ENCODE data around the gene FKBP1B.

The FKBP1B gene

GRCh38 chr2:24016853-24017703 is 32.5 kb upstream of the FKBP1B start:
- H3K36me3 ChIP-seq (ENCODE audit: control insufficient read depth, insufficient read depth, low read length) = no peaks in the 10 kb centered on the region
- no peak overlapping the region for H3K27ac ChIP-seq (ENCODE audit: low read depth, low read length)
- H3K4me1 ChIP-seq (ENCODE audit: control insufficient read depth, insufficient read depth, low read length) = no peaks in the 10 kb centered on the region
- no peak overlapping the region for H3K9ac ChIP-seq (ENCODE audit: low read length)
- no peaks in the 10 kb centered on the region for H3K27me3 ChIP-seq (ENCODE audit: control insufficient read depth, insufficient read depth, low read length)
- no peak overlapping the region for H3K4me3 ChIP-seq (ENCODE audit: low read length)

- Histone ChIP-seq H3K27me3 (ENCODE audit: control insufficient read depth, insufficient read depth, low read length) (no peaks in the 10 kb centered on the region), H3K4me3 (ENCODE audit: low read length) (no peak overlapping the region), H3K36me3 (ENCODE audit: control insufficient read depth, insufficient read depth, low read length) (no peaks in the 10 kb centered on the region)
These were observed 31.8 kb upstream of the FKBP1B start for GRCh38 chr2:24017711-24018110.

GRCh38 chr2:24018241-24018640 is 31.3 kb upstream of the FKBP1B start:
- Histone ChIP-seq H3K4me3 (ENCODE audit: low read length) (no peak overlapping the region), H3K27ac (ENCODE audit: low read depth, low read length) (no peak overlapping the region), H3K9ac (ENCODE audit: low read length) (no peak overlapping the region), H3K4me1 (ENCODE audit: control insufficient read depth, insufficient read depth, low read length) (no peaks in the 10 kb centered on the region), H3K36me3 (ENCODE audit: control insufficient read depth, insufficient read depth, low read length) (no peaks in the 10 kb centered on the region), H3K27me3 (ENCODE audit: control insufficient read depth, insufficient read depth, low read length) (no peaks in the 10 kb centered on the region)

More at GRCh38 chr2:24017711-24018110, 31.8 kb upstream of the FKBP1B start:
- Histone ChIP-seq H3K9ac (ENCODE audit: low read length) (no peak overlapping the region), H3K27ac (ENCODE audit: low read depth, low read length) (no peak overlapping the region), H3K4me1 (ENCODE audit: control insufficient read depth, insufficient read depth, low read length) (no peaks in the 10 kb centered on the region)

GRCh38 chr2:24019729-24020128 is 29.8 kb upstream of the FKBP1B start:
- Histone ChIP-seq H3K27ac (ENCODE audit: low read depth, low read length) (no peak overlapping the region), H3K9ac (ENCODE audit: low read length) (no peak overlapping the region), H3K4me1 (ENCODE audit: control insufficient read depth, insufficient read depth, low read length) (no peaks in the 10 kb centered on the region), H3K4me3 (ENCODE audit: low read length) (no peak overlapping the region), H3K27me3 (ENCODE audit: control insufficient read depth, insufficient read depth, low read length) (no peaks in the 10 kb centered on the region), H3K36me3 (ENCODE audit: control insufficient read depth, insufficient read depth, low read length) (no peaks in the 10 kb centered on the region)

GRCh38 chr2:24020244-24020643 is 29.3 kb upstream of the FKBP1B start:
- Histone ChIP-seq H3K36me3 (ENCODE audit: control insufficient read depth, insufficient read depth, low read length) (no peaks in the 10 kb centered on the region), H3K27me3 (ENCODE audit: control insufficient read depth, insufficient read depth, low read length) (no peaks in the 10 kb centered on the region), H3K9ac (ENCODE audit: low read length) (no peak overlapping the region), H3K4me3 (ENCODE audit: low read length) (no peak overlapping the region), H3K27ac (ENCODE audit: low read depth, low read length) (no peak overlapping the region), H3K4me1 (ENCODE audit: control insufficient read depth, insufficient read depth, low read length) (no peaks in the 10 kb centered on the region)

GRCh38 chr2:24021122-24021998 is 28.2 kb upstream of the FKBP1B start:
- Histone ChIP-seq H3K27me3 (ENCODE audit: control insufficient read depth, insufficient read depth, low read length) (no peaks in the 10 kb centered on the region), H3K4me1 (ENCODE audit: control insufficient read depth, insufficient read depth, low read length) (no peaks in the 10 kb centered on the region), H3K4me3 (ENCODE audit: low read length) (no peak overlapping the region), H3K27ac (ENCODE audit: low read depth, low read length) (no peak overlapping the region), H3K9ac (ENCODE audit: low read length) (no peak overlapping the region), H3K36me3 (ENCODE audit: control insufficient read depth, insufficient read depth, low read length) (no peaks in the 10 kb centered on the region)

GRCh38 chr2:24022324-24022974 is 27.1 kb upstream of the FKBP1B start:
- Histone ChIP-seq H3K9ac (ENCODE audit: low read length) (no peak overlapping the region), H3K36me3 (ENCODE audit: control insufficient read depth, insufficient read depth, low read length) (no peaks in the 10 kb centered on the region), H3K4me1 (ENCODE audit: control insufficient read depth, insufficient read depth, low read length) (no peaks in the 10 kb centered on the region), H3K27ac (ENCODE audit: low read depth, low read length) (no peak overlapping the region), H3K4me3 (ENCODE audit: low read length) (no peak overlapping the region), H3K27me3 (ENCODE audit: control insufficient read depth, insufficient read depth, low read length) (no peaks in the 10 kb centered on the region)

GRCh38 chr2:24022975-24023575 is 26.5 kb upstream of the FKBP1B start:
- no peak overlapping the region for H3K4me3 ChIP-seq (ENCODE audit: low read length)
- H3K4me1 ChIP-seq (ENCODE audit: control insufficient read depth, insufficient read depth, low read length) = no peaks in the 10 kb centered on the region
- no peak overlapping the region for H3K27ac ChIP-seq (ENCODE audit: low read depth, low read length)
- no peaks in the 10 kb centered on the region for H3K36me3 ChIP-seq (ENCODE audit: control insufficient read depth, insufficient read depth, low read length)
- H3K27me3 ChIP-seq (ENCODE audit: control insufficient read depth, insufficient read depth, low read length) = no peaks in the 10 kb centered on the region
- no peak overlapping the region for H3K9ac ChIP-seq (ENCODE audit: low read length)

- no peak overlapping the region for H3K27ac ChIP-seq (ENCODE audit: low read depth, low read length)
- H3K27me3 ChIP-seq (ENCODE audit: control insufficient read depth, insufficient read depth, low read length) = no peaks in the 10 kb centered on the region
- H3K9ac ChIP-seq (ENCODE audit: low read length) = no peak overlapping the region
- H3K4me1 ChIP-seq (ENCODE audit: control insufficient read depth, insufficient read depth, low read length) = no peaks in the 10 kb centered on the region
- no peak overlapping the region for H3K4me3 ChIP-seq (ENCODE audit: low read length)
- no peaks in the 10 kb centered on the region for H3K36me3 ChIP-seq (ENCODE audit: control insufficient read depth, insufficient read depth, low read length)
These were observed 25.5 kb upstream of the FKBP1B start for GRCh38 chr2:24024018-24024417.

GRCh38 chr2:24024996-24025663 is 24.4 kb upstream of the FKBP1B start:
- no peak overlapping the region for H3K27ac ChIP-seq (ENCODE audit: low read depth, low read length)
- no peaks in the 10 kb centered on the region for H3K27me3 ChIP-seq (ENCODE audit: control insufficient read depth, insufficient read depth, low read length)
- no peak overlapping the region for H3K4me3 ChIP-seq (ENCODE audit: low read length)
- peaks cover under 1% of the 10 kb centered on the region for H3K36me3 ChIP-seq (ENCODE audit: control insufficient read depth, insufficient read depth, low read length)
- no peaks in the 10 kb centered on the region for H3K4me1 ChIP-seq (ENCODE audit: control insufficient read depth, insufficient read depth, low read length)
- H3K9ac ChIP-seq (ENCODE audit: low read length) = no peak overlapping the region

GRCh38 chr2:24026233-24026632 is 23.3 kb upstream of the FKBP1B start:
- Histone ChIP-seq H3K4me1 (ENCODE audit: control insufficient read depth, insufficient read depth, low read length) (no peaks in the 10 kb centered on the region), H3K4me3 (ENCODE audit: low read length) (no peak overlapping the region), H3K27ac (ENCODE audit: low read depth, low read length) (no peak overlapping the region), H3K27me3 (ENCODE audit: control insufficient read depth, insufficient read depth, low read length) (no peaks in the 10 kb centered on the region), H3K36me3 (ENCODE audit: control insufficient read depth, insufficient read depth, low read length) (peaks cover 11% of the 10 kb centered on the region), H3K9ac (ENCODE audit: low read length) (no peak overlapping the region)

Measured in rectal smooth muscle tissue (tissue), 1 donor.